ENCODE results near the gene GPR108.

GPR108 gene

GRCh38 chr19:6730941-6731670, 6.3 kb downstream of the GPR108 start:
- Histone ChIP-seq H3K27ac (ENCODE audit: low read depth, low read length) (no peak overlapping the region), H3K27me3 (ENCODE audit: control insufficient read depth in 1 of 2, insufficient read depth in 2 of 2, low read length in 2 of 2) (no peaks in the 10 kb centered on the region), H3K9me3 (ENCODE audit: control insufficient read depth in 1 of 2, low read length in 2 of 2) (no peaks in the 10 kb centered on the region), H3K36me3 (ENCODE audit: control insufficient read depth in 1 of 2, insufficient read depth in 2 of 2, low read length in 2 of 2) (peaks cover 15 to 22% of the 10 kb centered on the region in 2 donors), H3K9ac (ENCODE audit: low read depth in 1 of 2, low read length in 2 of 2) (no peak overlapping the region), H3K4me3 (ENCODE audit: low read depth in 1 of 2, low read length in 2 of 2) (no peak overlapping the region), H3K4me1 (ENCODE audit: control insufficient read depth in 1 of 2, insufficient read depth in 2 of 2, low read length in 2 of 2) (peaks cover 13 to 17% of the 10 kb centered on the region in 2 donors)

- Histone ChIP-seq H3K27ac (ENCODE audit: low read depth, low read length) (peak overlapping the region; percentile 42), H3K27me3 (ENCODE audit: control insufficient read depth in 1 of 2, insufficient read depth in 2 of 2, low read length in 2 of 2) (no peaks in the 10 kb centered on the region), H3K4me1 (ENCODE audit: control insufficient read depth in 1 of 2, insufficient read depth in 2 of 2, low read length in 2 of 2) (peaks cover 13 to 14% of the 10 kb centered on the region in 2 donors), H3K36me3 (ENCODE audit: control insufficient read depth in 1 of 2, insufficient read depth in 2 of 2, low read length in 2 of 2) (peaks cover 13 to 22% of the 10 kb centered on the region in 2 donors), H3K9me3 (ENCODE audit: control insufficient read depth in 1 of 2, low read length in 2 of 2) (no peaks in the 10 kb centered on the region), H3K4me3 (ENCODE audit: low read depth in 1 of 2, low read length in 2 of 2) (peak overlapping the region; percentile 68 to 71), H3K9ac (ENCODE audit: low read depth in 1 of 2, low read length in 2 of 2) (peak overlapping the region; percentile 26 to 75)
Measured at GRCh38 chr19:6730153-6730804, 7.1 kb downstream of the GPR108 start.

- H3K27ac ChIP-seq (ENCODE audit: low read depth, low read length) = no peak overlapping the region
Measured at GRCh38 chr19:6729573-6730152, 7.7 kb downstream of the GPR108 start.

GRCh38 chr19:6728346-6728745, 9.0 kb downstream of the GPR108 start:
- Histone ChIP-seq H3K4me1 (ENCODE audit: control insufficient read depth in 1 of 2, insufficient read depth in 2 of 2, low read length in 2 of 2) (peaks cover 12 to 16% of the 10 kb centered on the region in 2 donors), H3K9me3 (ENCODE audit: control insufficient read depth in 1 of 2, low read length in 2 of 2) (no peaks in the 10 kb centered on the region), H3K27ac (ENCODE audit: low read depth, low read length) (no peak overlapping the region), H3K27me3 (ENCODE audit: control insufficient read depth in 1 of 2, insufficient read depth in 2 of 2, low read length in 2 of 2) (no peaks in the 10 kb centered on the region), H3K9ac (ENCODE audit: low read depth in 1 of 2, low read length in 2 of 2) (no peak overlapping the region), H3K36me3 (ENCODE audit: control insufficient read depth in 1 of 2, insufficient read depth in 2 of 2, low read length in 2 of 2) (peaks cover 13 to 18% of the 10 kb centered on the region in 2 donors), H3K4me3 (ENCODE audit: low read depth in 1 of 2, low read length in 2 of 2) (no peak overlapping the region)

More at GRCh38 chr19:6729573-6730152, 7.7 kb downstream of the GPR108 start:
- Histone ChIP-seq H3K4me1 (ENCODE audit: control insufficient read depth in 1 of 2, insufficient read depth in 2 of 2, low read length in 2 of 2) (peaks cover 12 to 15% of the 10 kb centered on the region in 2 donors), H3K9ac (ENCODE audit: low read depth in 1 of 2, low read length in 2 of 2) (peak overlapping the region; percentile 26 to 75), H3K9me3 (ENCODE audit: control insufficient read depth in 1 of 2, low read length in 2 of 2) (no peaks in the 10 kb centered on the region), H3K27me3 (ENCODE audit: control insufficient read depth in 1 of 2, insufficient read depth in 2 of 2, low read length in 2 of 2) (no peaks in the 10 kb centered on the region), H3K36me3 (ENCODE audit: control insufficient read depth in 1 of 2, insufficient read depth in 2 of 2, low read length in 2 of 2) (peaks cover 13 to 22% of the 10 kb centered on the region in 2 donors), H3K4me3 (ENCODE audit: low read depth in 1 of 2, low read length in 2 of 2) (peak overlapping the region; percentile 68 to 71)

- Histone ChIP-seq H3K9ac (ENCODE audit: low read depth in 1 of 2, low read length in 2 of 2) (no peak overlapping the region), H3K4me1 (ENCODE audit: control insufficient read depth in 1 of 2, insufficient read depth in 2 of 2, low read length in 2 of 2) (peaks cover 18 to 21% of the 10 kb centered on the region in 2 donors), H3K4me3 (ENCODE audit: low read depth in 1 of 2, low read length in 2 of 2) (no peak overlapping the region), H3K27me3 (ENCODE audit: control insufficient read depth in 1 of 2, insufficient read depth in 2 of 2, low read length in 2 of 2) (no peaks in the 10 kb centered on the region), H3K9me3 (ENCODE audit: control insufficient read depth in 1 of 2, low read length in 2 of 2) (no peaks in the 10 kb centered on the region), H3K27ac (ENCODE audit: low read depth, low read length) (no peak overlapping the region), H3K36me3 (ENCODE audit: control insufficient read depth in 1 of 2, insufficient read depth in 2 of 2, low read length in 2 of 2) (no peaks in the 10 kb centered on the region)
Measured at GRCh38 chr19:6725513-6726231, 11.7 kb downstream of the GPR108 start.

- Histone ChIP-seq H3K36me3 (ENCODE audit: control insufficient read depth in 1 of 2, insufficient read depth in 2 of 2, low read length in 2 of 2) (no peaks in the 10 kb centered on the region), H3K4me3 (ENCODE audit: low read depth in 1 of 2, low read length in 2 of 2) (no peak overlapping the region), H3K9me3 (ENCODE audit: control insufficient read depth in 1 of 2, low read length in 2 of 2) (no peaks in the 10 kb centered on the region), H3K9ac (ENCODE audit: low read depth in 1 of 2, low read length in 2 of 2) (no peak overlapping the region), H3K27me3 (ENCODE audit: control insufficient read depth in 1 of 2, insufficient read depth in 2 of 2, low read length in 2 of 2) (no peaks in the 10 kb centered on the region), H3K27ac (ENCODE audit: low read depth, low read length) (no peak overlapping the region), H3K4me1 (ENCODE audit: control insufficient read depth in 1 of 2, insufficient read depth in 2 of 2, low read length in 2 of 2) (peaks cover 19% of the 10 kb centered on the region in 2 donors)
Measured at GRCh38 chr19:6724631-6725492, 12.5 kb downstream of the GPR108 start.

GRCh38 chr19:6723738-6724137, 13.6 kb downstream of the GPR108 start:
- no peaks in the 10 kb centered on the region for H3K9me3 ChIP-seq (ENCODE audit: control insufficient read depth in 1 of 2, low read length in 2 of 2)
- no peak overlapping the region for H3K27ac ChIP-seq (ENCODE audit: low read depth, low read length)
- no peaks in the 10 kb centered on the region for H3K27me3 ChIP-seq (ENCODE audit: control insufficient read depth in 1 of 2, insufficient read depth in 2 of 2, low read length in 2 of 2)
- H3K9ac ChIP-seq (ENCODE audit: low read depth in 1 of 2, low read length in 2 of 2) = no peak overlapping the region
- H3K4me1 ChIP-seq (ENCODE audit: control insufficient read depth in 1 of 2, insufficient read depth in 2 of 2, low read length in 2 of 2) = peaks cover 13 to 15% of the 10 kb centered on the region in 2 donors
- H3K36me3 ChIP-seq (ENCODE audit: control insufficient read depth in 1 of 2, insufficient read depth in 2 of 2, low read length in 2 of 2) = no peaks in the 10 kb centered on the region
- H3K4me3 ChIP-seq (ENCODE audit: low read depth in 1 of 2, low read length in 2 of 2) = no peak overlapping the region

GRCh38 chr19:6723108-6723618, 14.2 kb downstream of the GPR108 start:
- no peak overlapping the region for H3K4me3 ChIP-seq (ENCODE audit: low read depth in 1 of 2, low read length in 2 of 2)
- H3K9me3 ChIP-seq (ENCODE audit: control insufficient read depth in 1 of 2, low read length in 2 of 2) = no peaks in the 10 kb centered on the region
- no peak overlapping the region for H3K27ac ChIP-seq (ENCODE audit: low read depth, low read length)
- H3K9ac ChIP-seq (ENCODE audit: low read depth in 1 of 2, low read length in 2 of 2) = no peak overlapping the region
- H3K27me3 ChIP-seq (ENCODE audit: control insufficient read depth in 1 of 2, insufficient read depth in 2 of 2, low read length in 2 of 2) = no peaks in the 10 kb centered on the region
- peaks cover 12 to 15% of the 10 kb centered on the region in 2 donors for H3K4me1 ChIP-seq (ENCODE audit: control insufficient read depth in 1 of 2, insufficient read depth in 2 of 2, low read length in 2 of 2)
- H3K36me3 ChIP-seq (ENCODE audit: control insufficient read depth in 1 of 2, insufficient read depth in 2 of 2, low read length in 2 of 2) = no peaks in the 10 kb centered on the region

- Histone ChIP-seq H3K27me3 (ENCODE audit: control insufficient read depth in 1 of 2, insufficient read depth in 2 of 2, low read length in 2 of 2) (no peaks in the 10 kb centered on the region), H3K9ac (ENCODE audit: low read depth in 1 of 2, low read length in 2 of 2) (no peak overlapping the region), H3K4me1 (ENCODE audit: control insufficient read depth in 1 of 2, insufficient read depth in 2 of 2, low read length in 2 of 2) (peaks cover 12 to 15% of the 10 kb centered on the region in 2 donors), H3K9me3 (ENCODE audit: control insufficient read depth in 1 of 2, low read length in 2 of 2) (no peaks in the 10 kb centered on the region), H3K36me3 (ENCODE audit: control insufficient read depth in 1 of 2, insufficient read depth in 2 of 2, low read length in 2 of 2) (no peaks in the 10 kb centered on the region), H3K27ac (ENCODE audit: low read depth, low read length) (no peak overlapping the region), H3K4me3 (ENCODE audit: low read depth in 1 of 2, low read length in 2 of 2) (no peak overlapping the region)
Measured at GRCh38 chr19:6721773-6722172, 15.6 kb downstream of the GPR108 start.
